PC-3 (cell line): Measurements from ENCODE around the gene SART3. TPM values are rescaled to one million over a fixed set of nuclear protein-coding genes. Genes with fewer than 3 reads are reported as not detected.

Experiments
- ATAC-seq: fragments of 200-7000 bp; cut with Tn5 transposase; 2 replicates; pipeline ENCODE4 v1.9.1; 2020; ENCODE audit warnings: mild to moderate bottlenecking, moderate library complexity
- BruUV-seq: library from RNA; stranded (reverse); fragments of 400-500 nt; replicated peaks from 2 replicates; lab custom pipeline; 2021; lab: Mats Ljungman, UMichigan
- CTCF ChIA-PET: fragments of 300-600 bp; sonication (Branson Sonifier 250); formaldehyde crosslinking; loops from one replicate; lab custom pipeline; 2022; ENCODE audit warnings: antibody characterized with exemption; lab: Charles Lee
- POLR2A ChIA-PET: fragments of 300-600 bp; sonication (Branson Sonifier 250); formaldehyde crosslinking; loops from one replicate; lab custom pipeline; 2022; ENCODE audit warnings: antibody characterized with exemption; ENCODE audit not compliant: unreplicated experiment; lab: Charles Lee
- DNase-seq: peaks from one replicate; pipeline ENCODE4 v3.0.0-alpha.2; 2015
- H2AFZ ChIP-seq: fragments of 300-600 bp; sonication (generic); 2 replicates; pipeline ENCODE4 v1.6.0; 2016; ENCODE audit warnings: antibody characterized with exemption, low read length
- H3F3A ChIP-seq: fragments of 300-600 bp; sonication (generic); one replicate; pipeline ENCODE4 v1.6.0; 2017; ENCODE audit warnings: antibody characterized with exemption, low read length, control low read depth, mild to moderate bottlenecking; ENCODE audit not compliant: unreplicated experiment
- H3K27ac ChIP-seq: fragments of 300-600 bp; sonication (generic); 2 replicates; pipeline ENCODE4 v1.5.1; 2016; ENCODE audit warnings: mild to moderate bottlenecking, low read length
- H3K27me3 ChIP-seq: fragments of 300-600 bp; sonication (generic); 2 replicates; pipeline ENCODE4 v1.6.1; 2016; ENCODE audit warnings: low read length, mixed read lengths
- H3K36me3 ChIP-seq: fragments of 300-600 bp; sonication (generic); 2 replicates; pipeline ENCODE4 v1.6.1; 2016; ENCODE audit warnings: low read depth, mixed run types, low read length, mixed read lengths
- H3K4me1 ChIP-seq: fragments of 300-600 bp; sonication (generic); 2 replicates; pipeline ENCODE4 v1.5.1; 2016; ENCODE audit warnings: low read length; ENCODE audit not compliant: insufficient read depth
- H3K4me2 ChIP-seq: fragments of 300-600 bp; sonication (generic); 2 replicates; pipeline ENCODE4 v1.6.0; 2016; ENCODE audit warnings: low read length
- H3K4me3 ChIP-seq: fragments of 300-600 bp; sonication (generic); 2 replicates; pipeline ENCODE4 v1.5.1; 2016; ENCODE audit warnings: mild to moderate bottlenecking, low read length, mixed read lengths
- H3K79me2 ChIP-seq: fragments of 300-600 bp; sonication (generic); 2 replicates; pipeline ENCODE4 v1.6.1; 2017; ENCODE audit warnings: low read length, mixed read lengths
- H3K9ac ChIP-seq: fragments of 300-600 bp; sonication (generic); 2 replicates; pipeline ENCODE4 v1.6.0; 2016; ENCODE audit warnings: mild to moderate bottlenecking, low read length
- H3K9me2 ChIP-seq: fragments of 300-600 bp; sonication (generic); replicated peaks from 2 replicates; pipeline ENCODE4 v1.6.1; 2016; ENCODE audit warnings: mixed run types, low read length, mixed read lengths
- H3K9me3 ChIP-seq: fragments of 300-600 bp; sonication (generic); 2 replicates; pipeline ENCODE4 v1.6.1; 2016; ENCODE audit warnings: low read length, mixed read lengths
- H4K20me1 ChIP-seq: fragments of 300-600 bp; sonication (generic); 2 replicates; pipeline ENCODE4 v1.6.1; 2016; ENCODE audit warnings: low read length, mixed read lengths
- CTCF ChIP-seq: fragments of 300-600 bp; sonication (generic); conservative IDR thresholded peaks from 2 replicates; pipeline ENCODE4 v1.5.1; 2017; ENCODE audit warnings: antibody characterized with exemption, low read depth, mild to moderate bottlenecking, low read length
- EZH2 ChIP-seq: fragments of 300-600 bp; sonication (generic); IDR thresholded peaks from one replicate; pipeline ENCODE4 v1.6.1; 2017; ENCODE audit warnings: antibody characterized with exemption, mild to moderate bottlenecking, low read length; ENCODE audit not compliant: unreplicated experiment
- EZH2phosphoT487 ChIP-seq: fragments of 300-600 bp; sonication (generic); IDR thresholded peaks from 2 replicates; pipeline ENCODE4 v1.6.1; 2018; ENCODE audit warnings: mild to moderate bottlenecking, antibody characterized with exemption, low read length, borderline replicate concordance
- intact Hi-C: fragments of 100-400 bp; cut with micrococcal nuclease; formaldehyde crosslinking; loops from 2 replicates; pipeline ENCODE4 v1.9.0; 2023
- total RNA-seq: library from RNA; depleted of rRNA; stranded (reverse); fragments of >200 nt; gene quantifications from 2 replicates; pipeline ENCODE4 v1.2.3, GENCODE V29; 2014

The SART3 gene
- total RNA-seq, 1 experiment from 2014 or later = 165 TPM

- peaks cover 84% of the 10 kb centered on the region for H3K36me3 ChIP-seq
- no peaks in the 10 kb centered on the region for H3K4me1 ChIP-seq
- no peaks in the 10 kb centered on the region for H3F3A ChIP-seq
- TF ChIP-seq EZH2phosphoT487 (no peak), EZH2 (no peak), CTCF (no peak)
- no peak overlapping the region for H2AFZ ChIP-seq
- intact Hi-C loops = no loop called here
- peaks cover 26% of the 10 kb centered on the region for H4K20me1 ChIP-seq
- DNase-seq (no peak), ATAC-seq (no peak)
- POLR2A ChIA-PET = no interaction called here
- H3K9ac ChIP-seq = no peak overlapping the region
- H3K27me3 ChIP-seq = no peaks in the 10 kb centered on the region
- no peak overlapping the region for H3K27ac ChIP-seq
- no peaks in the 10 kb centered on the region for H3K9me2 ChIP-seq
- no peaks in the 10 kb centered on the region for H3K9me3 ChIP-seq
- peaks cover 53% of the 10 kb centered on the region for H3K79me2 ChIP-seq
- CTCF ChIA-PET = no interaction called here
- no peak overlapping the region for H3K4me3 ChIP-seq
- no TSS peak for BruUV-seq
- H3K4me2 ChIP-seq = no peak overlapping the region
Observed at GRCh38 chr12:108538146-108538545, 22.8 kb downstream of the SART3 start.

GRCh38 chr12:108531929-108532848 is 28.8 kb downstream of the SART3 start:
- intact Hi-C loops = no loop called here

More at GRCh38 chr12:108531929-108532848, 28.8 kb downstream of the SART3 start:
- TF ChIP-seq EZH2phosphoT487 (no peak), CTCF (no peak), EZH2 (no peak)
- no peak for DNase-seq
- Histone ChIP-seq H3K4me1 (no peaks in the 10 kb centered on the region), H4K20me1 (peaks cover 3% of the 10 kb centered on the region; the same call in 1 of the 2 replicates), H3K4me2 (no peak overlapping the region), H3F3A (no peaks in the 10 kb centered on the region), H3K79me2 (no peaks in the 10 kb centered on the region), H3K9me2 (no peaks in the 10 kb centered on the region), H3K9me3 (no peaks in the 10 kb centered on the region), H3K4me3 (no peak overlapping the region), H2AFZ (no peak overlapping the region), H3K27me3 (no peaks in the 10 kb centered on the region), H3K9ac (no peak overlapping the region), H3K27ac (no peak overlapping the region), H3K36me3 (peaks cover 80% of the 10 kb centered on the region)
- no TSS peak for BruUV-seq
- POLR2A ChIA-PET = no interaction called here
- ATAC-seq = no peak
- CTCF ChIA-PET = no interaction called here
